ENCODE results near the gene ANGPTL2.

- TF ChIP-seq, protein P1, sequence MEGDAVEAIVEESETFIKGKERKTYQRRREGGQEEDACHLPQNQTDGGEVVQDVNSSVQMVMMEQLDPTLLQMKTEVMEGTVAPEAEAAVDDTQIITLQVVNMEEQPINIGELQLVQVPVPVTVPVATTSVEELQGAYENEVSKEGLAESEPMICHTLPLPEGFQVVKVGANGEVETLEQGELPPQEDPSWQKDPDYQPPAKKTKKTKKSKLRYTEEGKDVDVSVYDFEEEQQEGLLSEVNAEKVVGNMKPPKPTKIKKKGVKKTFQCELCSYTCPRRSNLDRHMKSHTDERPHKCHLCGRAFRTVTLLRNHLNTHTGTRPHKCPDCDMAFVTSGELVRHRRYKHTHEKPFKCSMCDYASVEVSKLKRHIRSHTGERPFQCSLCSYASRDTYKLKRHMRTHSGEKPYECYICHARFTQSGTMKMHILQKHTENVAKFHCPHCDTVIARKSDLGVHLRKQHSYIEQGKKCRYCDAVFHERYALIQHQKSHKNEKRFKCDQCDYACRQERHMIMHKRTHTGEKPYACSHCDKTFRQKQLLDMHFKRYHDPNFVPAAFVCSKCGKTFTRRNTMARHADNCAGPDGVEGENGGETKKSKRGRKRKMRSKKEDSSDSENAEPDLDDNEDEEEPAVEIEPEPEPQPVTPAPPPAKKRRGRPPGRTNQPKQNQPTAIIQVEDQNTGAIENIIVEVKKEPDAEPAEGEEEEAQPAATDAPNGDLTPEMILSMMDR (IDR thresholded peaks at IDR 0.05) = no peak
- TF ChIP-seq POLR2A (IDR thresholded peaks at IDR 0.05) = no peak
Measured at GRCh38 chr9:127092041-127092608, 30.3 kb downstream of the ANGPTL2 start.
